Measurements from ENCODE around the gene CUBN. TPM values are rescaled to one million over a fixed set of nuclear protein-coding genes. Genes with fewer than 3 reads are reported as not detected.
A peak's percentile ranks its signal among the peaks of the same experiment; 100 is the strongest.

CUBN gene
- total RNA-seq, 1 donor from 2014 or later, result 2.5 TPM

- H3K9me3 Mint-ChIP-seq, result peaks cover 2% of the 10 kb centered on the region
Observed at GRCh38 chr10:16779384-16779915, 350.2 kb downstream of the CUBN start.

GRCh38 chr10:16777473-16778370 lies 351.9 kb downstream of the CUBN start:
- Mint-ChIP-seq H3K9me3 (no peaks in the 10 kb centered on the region), H3K27me3 (no peaks in the 10 kb centered on the region), H3K27ac (no peak overlapping the region), H3K4me1 (peaks cover 29% of the 10 kb centered on the region), H3K36me3 (ENCODE audit: low read depth) (peaks cover 16% of the 10 kb centered on the region), H3K4me3 (no peak overlapping the region)
- intact Hi-C loops (cut with micrococcal nuclease), result loop anchor here (1.0 kb wide), 3 partner anchors 875 to 1343 kb away; no protein-coding TSS in a partner anchor
- ChIA-PET POLR2A (interaction anchor here (0.7 kb wide), 1 partner anchor 1579 kb away, joined by 6 read pairs; no protein-coding TSS in a partner anchor), CTCF (interaction anchor here (0.7 to 1.1 kb wide), 4 partner anchors 12 to 1344 kb away, joined by 3 to 4 read pairs (median 3); no protein-coding TSS in a partner anchor)
- DNase-seq (no peak), ATAC-seq (ENCODE audit: low read depth) (no peak)
- TF ChIP-seq, protein P1, sequence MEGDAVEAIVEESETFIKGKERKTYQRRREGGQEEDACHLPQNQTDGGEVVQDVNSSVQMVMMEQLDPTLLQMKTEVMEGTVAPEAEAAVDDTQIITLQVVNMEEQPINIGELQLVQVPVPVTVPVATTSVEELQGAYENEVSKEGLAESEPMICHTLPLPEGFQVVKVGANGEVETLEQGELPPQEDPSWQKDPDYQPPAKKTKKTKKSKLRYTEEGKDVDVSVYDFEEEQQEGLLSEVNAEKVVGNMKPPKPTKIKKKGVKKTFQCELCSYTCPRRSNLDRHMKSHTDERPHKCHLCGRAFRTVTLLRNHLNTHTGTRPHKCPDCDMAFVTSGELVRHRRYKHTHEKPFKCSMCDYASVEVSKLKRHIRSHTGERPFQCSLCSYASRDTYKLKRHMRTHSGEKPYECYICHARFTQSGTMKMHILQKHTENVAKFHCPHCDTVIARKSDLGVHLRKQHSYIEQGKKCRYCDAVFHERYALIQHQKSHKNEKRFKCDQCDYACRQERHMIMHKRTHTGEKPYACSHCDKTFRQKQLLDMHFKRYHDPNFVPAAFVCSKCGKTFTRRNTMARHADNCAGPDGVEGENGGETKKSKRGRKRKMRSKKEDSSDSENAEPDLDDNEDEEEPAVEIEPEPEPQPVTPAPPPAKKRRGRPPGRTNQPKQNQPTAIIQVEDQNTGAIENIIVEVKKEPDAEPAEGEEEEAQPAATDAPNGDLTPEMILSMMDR (IDR thresholded peaks at IDR 0.05), result peak; percentile 43

More at GRCh38 chr10:16779384-16779915, 350.2 kb downstream of the CUBN start:
- ATAC-seq (ENCODE audit: low read depth) (peak; percentile 28), DNase-seq (no peak)
- TF ChIP-seq, protein P1 (IDR thresholded peaks at IDR 0.05), result no peak
- CTCF ChIA-PET, result no interaction called here
- POLR2A ChIA-PET, result no interaction called here
- intact Hi-C loops (cut with micrococcal nuclease), result no loop called here
- H3K4me1 Mint-ChIP-seq, result peaks cover 29% of the 10 kb centered on the region
- no peak overlapping the region for H3K27ac Mint-ChIP-seq
- H3K27me3 Mint-ChIP-seq, result no peaks in the 10 kb centered on the region
- H3K4me3 Mint-ChIP-seq, result no peak overlapping the region
- H3K36me3 Mint-ChIP-seq (ENCODE audit: low read depth), result peaks cover 22% of the 10 kb centered on the region

GRCh38 chr10:16776896-16777295 lies 352.7 kb downstream of the CUBN start:
- DNase-seq, result no peak
- TF ChIP-seq, protein P1 (IDR thresholded peaks at IDR 0.05), result no peak
- CTCF ChIA-PET, result interaction anchor here (1.0 to 1.2 kb wide), 2 partner anchors 876 to 898 kb away, joined by 3 to 5 read pairs; no protein-coding TSS in a partner anchor

More at GRCh38 chr10:16776896-16777295, 352.7 kb downstream of the CUBN start:
- POLR2A ChIA-PET, result no interaction called here
- Mint-ChIP-seq H3K9me3 (no peaks in the 10 kb centered on the region), H3K4me1 (peaks cover 29% of the 10 kb centered on the region), H3K36me3 (ENCODE audit: low read depth) (peaks cover 16% of the 10 kb centered on the region), H3K27ac (no peak overlapping the region), H3K27me3 (no peaks in the 10 kb centered on the region), H3K4me3 (no peak overlapping the region)
- ATAC-seq (ENCODE audit: low read depth), result no peak
- intact Hi-C loops (cut with micrococcal nuclease), result loop anchor here (1.0 kb wide), 3 partner anchors 875 to 1343 kb away; no protein-coding TSS in a partner anchor

Other genes starting within 250 kb of the CUBN start
- gene TRDMT1, start 71.9 kb upstream of the CUBN start, total RNA-seq, result 15.0 and 19.9 TPM in 2 replicates
- 796 and 798 TPM in 2 replicates for gene VIM, start 98.4 kb upstream of the CUBN start, total RNA-seq

Measured in activated B cell treated with CpG ODN at 0.5 μM for 24 hours (primary cell).